Osteoblast (primary cell): ENCODE results near the gene CYSTM1. TPM values are rescaled to one million over a fixed set of nuclear protein-coding genes. Genes with fewer than 3 reads are reported as not detected.

Source experiments
- DNase-seq: peaks from one replicate; pipeline ENCODE4 v3.0.0; 2011; ENCODE audit warnings: low spot score, mixed read lengths; ENCODE audit not compliant: insufficient read length; ENCODE audit errors: missing footprints
- H2AFZ ChIP-seq: 2 replicates; pipeline ENCODE4 v1.6.0; 2011; ENCODE audit warnings: mild to moderate bottlenecking, low read length
- H3K27ac ChIP-seq: 2 replicates; pipeline ENCODE4 v1.5.1; 2011; ENCODE audit warnings: mild to moderate bottlenecking, low read depth, low read length, moderate library complexity
- H3K27me3 ChIP-seq: 2 replicates; pipeline ENCODE4 v1.6.0; 2012; ENCODE audit warnings: mild to moderate bottlenecking, control low read depth, inconsistent platforms, low read length, moderate library complexity; ENCODE audit not compliant: insufficient read depth
- H3K36me3 ChIP-seq: 2 replicates; pipeline ENCODE4 v1.5.1; 2011; ENCODE audit warnings: mild to moderate bottlenecking, low read length, control low read depth, moderate library complexity; ENCODE audit not compliant: insufficient read depth
- H3K4me1 ChIP-seq: 2 replicates; pipeline ENCODE4 v1.5.1; 2011; ENCODE audit warnings: mild to moderate bottlenecking, low read length, control low read depth, moderate library complexity; ENCODE audit not compliant: insufficient read depth
- H3K4me2 ChIP-seq: 2 replicates; pipeline ENCODE4 v1.6.0; 2011; ENCODE audit warnings: mild to moderate bottlenecking, low read length; ENCODE audit not compliant: insufficient read depth
- H3K4me3 ChIP-seq: fragments of 200-600 bp; sonication (generic); 3 replicates; pipeline ENCODE4 v1.5.1; 2012; ENCODE audit warnings: mild to moderate bottlenecking, low read length, inconsistent platforms; ENCODE audit not compliant: insufficient read depth
- H3K79me2 ChIP-seq: 2 replicates; pipeline ENCODE4 v1.6.0; 2012; ENCODE audit warnings: mild to moderate bottlenecking, low read length, control low read depth, inconsistent platforms; ENCODE audit not compliant: insufficient read depth
- H3K9me3 ChIP-seq: 2 replicates; pipeline ENCODE4 v1.5.1; 2011; ENCODE audit warnings: low read depth, low read length, control low read depth
- H4K20me1 ChIP-seq: 2 replicates; pipeline ENCODE4 v1.6.0; 2012; ENCODE audit warnings: mild to moderate bottlenecking, low read length, control low read depth; ENCODE audit not compliant: insufficient read depth
- CTCF ChIP-seq: IDR thresholded peaks from 2 replicates; pipeline ENCODE4 v1.5.1; 2011; ENCODE audit warnings: mild to moderate bottlenecking, low read depth, low read length, moderate library complexity; ENCODE audit errors: extremely low read depth
- total RNA-seq: library from RNA; depleted of rRNA; stranded (reverse); fragments of >200 nt; gene quantifications from 2 replicates; pipeline ENCODE4 v1.2.3, GENCODE V29; 2012

CYSTM1 gene
- total RNA-seq, 1 donor: 27.9 TPM

GRCh38 chr5:140142246-140142645 lies 32.7 kb upstream of the CYSTM1 start:
- Histone ChIP-seq H3K27me3 (no peaks in the 10 kb centered on the region), H3K9me3 (no peaks in the 10 kb centered on the region), H3K36me3 (no peaks in the 10 kb centered on the region), H4K20me1 (peaks cover 93% of the 10 kb centered on the region), H2AFZ (no peak overlapping the region), H3K4me3 (no peak overlapping the region), H3K4me2 (no peak overlapping the region), H3K4me1 (peaks cover 14% of the 10 kb centered on the region), H3K79me2 (peaks cover 66% of the 10 kb centered on the region), H3K27ac (no peak overlapping the region)
- no peak for TF ChIP-seq CTCF
- no peak for DNase-seq

- H4K20me1 ChIP-seq: peaks cover 93% of the 10 kb centered on the region
- no peak overlapping the region for H2AFZ ChIP-seq
- peaks cover 14% of the 10 kb centered on the region for H3K4me1 ChIP-seq
- DNase-seq: no peak
- H3K79me2 ChIP-seq: peaks cover 68% of the 10 kb centered on the region
- no peaks in the 10 kb centered on the region for H3K27me3 ChIP-seq
- no peaks in the 10 kb centered on the region for H3K36me3 ChIP-seq
- TF ChIP-seq CTCF: no peak
- no peak overlapping the region for H3K4me2 ChIP-seq
- H3K27ac ChIP-seq: no peak overlapping the region
- no peak overlapping the region for H3K4me3 ChIP-seq
- no peaks in the 10 kb centered on the region for H3K9me3 ChIP-seq
Observed at GRCh38 chr5:140142856-140143255, 32.1 kb upstream of the CYSTM1 start.

GRCh38 chr5:140143521-140144258 lies 31.3 kb upstream of the CYSTM1 start:
- no peak overlapping the region for H3K4me3 ChIP-seq
- peaks cover 14% of the 10 kb centered on the region for H3K4me1 ChIP-seq
- no peaks in the 10 kb centered on the region for H3K36me3 ChIP-seq
- TF ChIP-seq CTCF: no peak
- no peak overlapping the region for H3K27ac ChIP-seq
- no peak overlapping the region for H3K4me2 ChIP-seq
- DNase-seq: no peak
- peaks cover 95% of the 10 kb centered on the region for H4K20me1 ChIP-seq
- no peak overlapping the region for H2AFZ ChIP-seq
- H3K27me3 ChIP-seq: no peaks in the 10 kb centered on the region
- H3K9me3 ChIP-seq: no peaks in the 10 kb centered on the region
- peaks cover 65% of the 10 kb centered on the region for H3K79me2 ChIP-seq

GRCh38 chr5:140145256-140145655 lies 29.7 kb upstream of the CYSTM1 start:
- H2AFZ ChIP-seq: no peak overlapping the region
- no peaks in the 10 kb centered on the region for H3K36me3 ChIP-seq
- no peak for TF ChIP-seq CTCF
- H3K79me2 ChIP-seq: peaks cover 62% of the 10 kb centered on the region
- no peak for DNase-seq
- H3K27me3 ChIP-seq: no peaks in the 10 kb centered on the region
- H3K27ac ChIP-seq: no peak overlapping the region
- H3K4me3 ChIP-seq: peak overlapping the region; percentile 62
- H3K4me2 ChIP-seq: peak overlapping the region; percentile 79
- no peaks in the 10 kb centered on the region for H3K9me3 ChIP-seq
- peaks cover 94% of the 10 kb centered on the region for H4K20me1 ChIP-seq
- H3K4me1 ChIP-seq: peaks cover 14% of the 10 kb centered on the region
